ACC112 (cell line): ENCODE data around the gene URM1.
"Not testable (repeated sequence)": the region's sequence is repeated elsewhere in the genome, so short reads cannot be mapped to it uniquely, and the experiment has no call there.

Source experiments
- H2AFZ ChIP-seq: fragments of 200-600 bp; sonication (generic); one replicate; pipeline ENCODE4 v1.6.0; 2017; ENCODE audit warnings: antibody characterized with exemption, low read length; ENCODE audit not compliant: unreplicated experiment
- H3K27ac ChIP-seq: fragments of 200-600 bp; sonication (generic); 2 replicates; pipeline ENCODE4 v1.5.1; 2014; ENCODE audit warnings: low read depth, mild to moderate bottlenecking, antibody characterized with exemption, low read length, moderate library complexity
- H3K27me3 ChIP-seq: fragments of 200-600 bp; sonication (generic); 2 replicates; pipeline ENCODE4 v1.6.1; 2014; ENCODE audit warnings: mild to moderate bottlenecking, antibody characterized with exemption, low read length, moderate library complexity, mixed read lengths; ENCODE audit not compliant: insufficient read depth
- H3K36me3 ChIP-seq: fragments of 200-600 bp; sonication (generic); 2 replicates; pipeline ENCODE4 v1.6.1; 2016; ENCODE audit warnings: mild to moderate bottlenecking, antibody characterized with exemption, low read length, moderate library complexity, mixed read lengths; ENCODE audit not compliant: insufficient read depth
- H3K4me1 ChIP-seq: fragments of 200-600 bp; sonication (generic); one replicate; pipeline ENCODE4 v1.6.1; 2016; ENCODE audit warnings: low read length, mixed read lengths; ENCODE audit not compliant: insufficient read depth, unreplicated experiment, control insufficient read depth
- H3K4me3 ChIP-seq: fragments of 200-600 bp; sonication (generic); 2 replicates; pipeline ENCODE4 v1.5.1; 2014; ENCODE audit warnings: mild to moderate bottlenecking, low read depth, low read length
- H3K79me2 ChIP-seq: fragments of 200-600 bp; sonication (generic); one replicate; pipeline ENCODE4 v1.6.0; 2016; ENCODE audit warnings: low read length; ENCODE audit not compliant: control insufficient read depth, unreplicated experiment, insufficient read depth

The URM1 gene

DNA sequence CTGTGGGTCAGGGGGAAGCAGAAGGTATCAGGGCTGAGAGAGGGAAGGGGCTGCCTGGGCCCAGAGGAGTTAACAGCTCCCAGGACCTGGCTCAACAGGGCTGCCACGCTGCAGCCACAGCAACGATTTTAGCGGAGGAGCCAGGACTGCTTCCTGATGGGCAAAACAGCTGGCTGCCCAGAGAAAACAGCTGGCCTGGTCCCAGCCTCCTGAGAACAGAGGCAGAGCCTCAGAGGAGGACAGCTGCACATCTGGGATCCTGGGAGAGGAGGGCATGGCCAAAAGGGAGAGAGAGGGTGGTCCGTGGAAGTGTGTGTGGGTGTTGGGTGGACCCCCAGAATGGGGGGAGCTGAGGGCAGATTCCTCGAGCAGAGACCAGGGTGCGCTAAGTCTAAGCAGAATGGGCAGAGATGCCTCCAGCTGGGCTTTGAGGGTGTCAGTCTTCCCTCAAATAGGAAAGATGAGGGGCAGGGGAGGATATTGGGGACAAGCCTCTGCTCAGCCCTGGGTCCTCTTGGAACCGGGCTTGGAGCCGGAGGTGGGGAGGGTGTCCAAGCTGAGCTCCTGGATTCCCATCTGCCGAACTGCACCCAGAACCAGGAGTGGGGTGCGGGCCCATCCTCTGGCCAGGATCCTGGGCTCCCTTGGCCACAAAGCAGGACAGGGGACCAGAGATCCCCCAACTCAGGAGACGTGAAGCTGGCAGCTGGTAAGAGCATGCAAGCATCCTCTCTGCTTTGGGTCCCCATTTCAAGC lies 40.4 kb downstream of the URM1 start:
- Histone ChIP-seq H3K27ac (no peak overlapping the region), H3K4me1 (peaks cover 6% of the 10 kb centered on the region), H3K4me3 (no peak overlapping the region), H2AFZ (no peak overlapping the region), H3K36me3 (no peaks in the 10 kb centered on the region), H3K27me3 (peaks cover 17% of the 10 kb centered on the region; the same call in 1 of the 2 replicates), H3K79me2 (no peaks in the 10 kb centered on the region)

DNA sequence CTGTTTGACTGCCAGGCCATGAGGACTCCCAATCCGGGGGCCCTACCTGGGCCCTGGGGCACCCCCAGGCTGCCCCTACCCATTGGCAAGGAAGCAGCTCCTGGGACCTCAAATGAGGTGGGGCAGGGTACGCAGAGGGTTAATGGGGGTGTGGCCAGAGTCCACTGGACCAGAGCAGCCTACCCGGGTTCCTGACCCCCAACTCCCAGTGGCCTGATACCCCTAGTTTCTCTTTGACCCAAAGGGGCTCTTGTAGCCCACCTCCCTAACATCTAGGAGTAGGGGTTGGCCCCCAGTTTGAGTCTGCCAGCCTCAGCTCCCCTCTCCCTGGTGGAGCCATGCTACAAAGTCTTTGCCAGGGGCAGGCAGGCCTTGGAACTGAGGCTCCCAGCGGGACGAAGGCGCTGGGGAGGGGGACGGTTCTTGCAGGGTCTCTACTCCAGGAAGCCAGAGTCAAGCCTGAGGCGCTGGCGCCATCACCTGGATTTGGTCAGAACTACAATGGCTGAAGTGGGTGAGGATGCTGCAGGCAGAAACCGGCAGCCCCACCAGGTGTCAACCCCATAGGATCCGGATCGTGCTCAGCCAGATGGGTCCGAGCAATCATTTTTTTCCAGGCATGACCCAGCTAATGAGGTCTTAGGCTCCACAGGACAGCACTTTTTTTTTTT lies 41.1 kb downstream of the URM1 start:
- Histone ChIP-seq H3K4me1 (no peaks in the 10 kb centered on the region), H2AFZ (no peak overlapping the region), H3K4me3 (no peak overlapping the region), H3K27ac (no peak overlapping the region), H3K36me3 (no peaks in the 10 kb centered on the region), H3K79me2 (no peaks in the 10 kb centered on the region), H3K27me3 (peaks cover 17% of the 10 kb centered on the region; the same call in 1 of the 2 replicates)

DNA sequence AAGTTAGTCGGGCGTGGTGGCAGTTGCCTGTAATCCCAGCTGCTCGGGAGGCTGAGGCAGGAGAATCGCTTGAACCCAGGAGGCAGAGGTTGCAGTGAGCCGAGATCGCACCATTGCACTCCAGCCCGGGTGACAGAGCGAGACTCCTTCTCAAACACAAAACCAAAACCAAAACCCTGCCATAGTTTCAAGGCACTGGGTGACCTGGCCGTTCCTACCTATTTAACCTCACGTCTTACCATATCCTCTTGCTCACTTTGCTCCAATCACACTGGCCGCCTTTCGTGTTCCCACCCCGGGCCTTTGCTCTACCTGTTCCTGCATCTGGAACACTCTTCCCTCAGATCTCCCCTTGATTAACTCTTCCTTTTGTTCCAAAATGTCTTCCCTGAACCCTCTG lies 42.6 kb downstream of the URM1 start:
- H2AFZ ChIP-seq, H3K4me3 ChIP-seq, H3K36me3 ChIP-seq, H3K27ac ChIP-seq, H3K79me2 ChIP-seq, H3K4me1 ChIP-seq: not testable (repeated sequence)
- peaks cover 17% of the 10 kb centered on the region; the same call in 1 of the 2 replicates for H3K27me3 ChIP-seq

DNA sequence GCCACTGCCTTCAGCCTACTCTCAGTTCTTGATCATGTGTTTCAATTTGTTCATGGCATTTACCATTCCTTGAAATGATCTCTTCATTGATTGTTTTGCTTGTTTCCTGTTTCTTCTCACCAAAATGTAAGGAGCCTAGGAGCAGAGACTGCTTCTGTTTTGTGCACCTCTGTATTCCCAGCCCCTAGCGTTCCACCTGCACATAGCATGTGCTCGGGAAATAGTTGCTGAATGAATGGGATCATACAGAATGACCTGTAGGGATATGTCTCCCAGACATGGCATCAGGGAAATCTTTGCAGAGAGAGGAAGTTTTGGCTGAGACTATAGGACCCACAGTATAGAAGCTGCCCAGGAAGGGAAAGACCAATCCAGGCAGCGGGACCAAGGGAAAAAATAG lies 43.3 kb downstream of the URM1 start:
- Histone ChIP-seq H3K27ac (no peak overlapping the region), H3K79me2 (no peaks in the 10 kb centered on the region), H3K27me3 (peaks cover 17% of the 10 kb centered on the region; the same call in 1 of the 2 replicates), H3K36me3 (no peaks in the 10 kb centered on the region), H3K4me3 (no peak overlapping the region), H2AFZ (no peak overlapping the region), H3K4me1 (peaks cover 7% of the 10 kb centered on the region)

DNA sequence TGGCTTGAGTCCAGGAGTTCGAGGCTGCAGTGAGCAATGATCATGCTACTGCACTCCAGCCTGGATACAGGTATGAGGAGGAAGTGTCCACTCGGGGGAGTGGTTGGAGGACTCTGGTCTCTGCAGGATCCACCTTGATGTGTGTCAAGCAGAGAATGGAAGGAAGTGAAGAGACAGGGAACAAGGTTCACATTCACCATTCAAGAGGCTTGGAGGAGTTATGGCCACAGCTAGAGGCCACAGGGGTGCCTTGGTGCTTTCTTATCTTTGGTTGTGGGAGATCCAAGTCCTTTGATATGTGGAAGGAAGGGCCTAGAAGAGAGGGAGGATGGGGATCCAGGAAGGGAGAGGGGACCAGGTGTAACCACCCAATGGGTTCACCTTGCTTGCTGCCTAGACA lies 44.1 kb downstream of the URM1 start:
- H3K27me3 ChIP-seq, result peaks cover 17% of the 10 kb centered on the region; the same call in 1 of the 2 replicates
- H2AFZ ChIP-seq, result no peak overlapping the region
- H3K4me3 ChIP-seq, result no peak overlapping the region
- H3K4me1 ChIP-seq, result peaks cover 9% of the 10 kb centered on the region
- H3K79me2 ChIP-seq, result no peaks in the 10 kb centered on the region
- no peaks in the 10 kb centered on the region for H3K36me3 ChIP-seq
- H3K27ac ChIP-seq, result no peak overlapping the region

DNA sequence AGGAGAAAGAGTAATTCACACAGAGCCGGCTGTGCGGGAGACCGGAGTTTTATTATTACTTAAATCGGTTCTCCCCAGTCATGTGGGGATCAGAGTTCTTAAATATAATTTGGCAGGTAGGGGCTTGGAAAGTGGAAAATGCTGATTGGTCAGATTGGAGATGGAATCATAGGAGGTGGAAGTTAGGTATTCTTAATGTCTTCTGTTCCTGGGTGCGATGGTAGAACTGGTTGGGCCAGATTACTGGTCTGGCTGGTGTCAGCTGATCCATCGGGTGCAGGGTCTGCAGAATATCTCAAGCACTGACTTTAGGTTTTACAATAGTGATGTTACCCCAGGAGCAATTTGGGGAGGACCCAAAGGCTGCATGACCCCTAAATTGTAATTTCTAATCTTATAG lies 44.8 kb downstream of the URM1 start:
- no peak overlapping the region for H3K4me3 ChIP-seq
- no peak overlapping the region for H2AFZ ChIP-seq
- no peaks in the 10 kb centered on the region for H3K79me2 ChIP-seq
- H3K36me3 ChIP-seq, result no peaks in the 10 kb centered on the region
- peaks cover 17% of the 10 kb centered on the region; the same call in 1 of the 2 replicates for H3K27me3 ChIP-seq
- peaks cover 9% of the 10 kb centered on the region for H3K4me1 ChIP-seq
- H3K27ac ChIP-seq, result no peak overlapping the region

DNA sequence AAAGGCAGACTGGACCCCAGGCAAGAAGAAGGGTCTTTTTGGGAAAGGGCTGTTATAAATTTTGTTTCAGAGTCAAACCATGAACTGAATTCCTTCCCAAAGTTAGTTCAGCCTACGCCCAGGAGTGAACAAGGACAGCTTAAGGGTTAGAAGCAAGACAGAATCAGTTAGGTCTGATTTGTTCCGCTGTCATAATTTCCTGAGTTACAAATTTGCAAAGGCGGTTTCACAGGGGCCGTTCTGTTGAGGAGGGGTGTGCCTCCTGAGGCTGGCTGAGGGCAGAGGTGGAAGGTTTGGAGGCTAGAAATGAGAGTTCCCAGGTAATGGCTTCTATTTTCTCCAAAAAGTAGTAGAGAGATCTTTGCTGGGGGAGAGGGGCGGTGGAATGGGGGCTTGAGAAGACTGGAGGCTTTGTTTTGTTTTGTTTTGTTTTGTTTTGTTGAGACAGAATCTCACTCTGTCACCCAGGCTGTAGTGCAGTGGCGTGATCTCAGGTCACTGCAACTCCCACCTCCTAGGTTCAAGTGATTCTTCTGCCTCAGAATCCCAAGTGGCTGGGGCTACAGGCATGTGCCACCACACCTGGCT lies 45.4 kb downstream of the URM1 start:
- no peak overlapping the region for H3K4me3 ChIP-seq
- no peak overlapping the region for H3K27ac ChIP-seq
- peaks cover 9% of the 10 kb centered on the region for H3K4me1 ChIP-seq
- no peak overlapping the region for H2AFZ ChIP-seq
- H3K36me3 ChIP-seq, result no peaks in the 10 kb centered on the region
- H3K79me2 ChIP-seq, result no peaks in the 10 kb centered on the region
- H3K27me3 ChIP-seq, result peaks cover 17% of the 10 kb centered on the region; the same call in 1 of the 2 replicates

DNA sequence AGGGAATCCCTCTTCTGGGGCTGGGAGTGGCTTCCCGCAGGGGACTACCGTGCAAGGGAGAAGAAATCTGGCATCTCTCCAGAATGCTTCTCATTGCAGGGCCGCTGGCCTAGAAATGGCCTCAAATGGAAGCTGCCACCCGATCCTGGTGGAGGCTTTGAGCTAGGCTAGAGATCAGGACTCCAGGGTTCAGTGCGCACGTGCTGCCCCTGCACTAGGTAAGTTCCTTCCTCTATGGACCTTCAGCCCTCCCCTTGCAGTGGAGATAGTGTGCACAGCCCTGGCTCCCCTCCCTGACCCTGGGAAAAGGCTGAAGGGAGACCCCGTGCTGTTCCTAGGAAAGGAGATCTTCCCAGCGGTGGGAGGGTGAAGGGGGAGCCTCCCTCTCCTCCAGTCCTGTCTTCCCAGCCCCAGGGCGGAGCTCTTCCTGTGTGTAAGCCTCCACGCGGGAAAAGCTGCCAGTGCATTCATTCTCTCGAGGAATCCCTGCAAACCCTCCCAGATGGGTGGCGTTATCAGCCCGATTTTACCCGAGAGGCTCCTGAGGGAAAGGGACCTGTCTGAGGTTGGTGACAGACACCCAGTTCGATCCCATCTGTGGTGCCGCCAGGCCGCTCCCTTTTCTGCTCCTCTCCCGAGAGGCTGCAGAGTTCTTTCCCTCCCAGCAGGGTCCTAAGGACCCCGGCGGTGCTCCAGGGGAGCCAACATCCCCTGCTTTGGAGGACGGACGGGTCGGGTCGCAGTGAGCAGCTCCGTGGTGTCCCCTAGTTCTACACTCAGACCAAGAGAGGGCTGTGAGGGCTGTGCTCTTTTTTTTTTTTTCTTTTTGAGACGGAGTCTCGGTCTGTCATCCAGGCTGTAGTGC lies 48.1 kb downstream of the URM1 start:
- H3K79me2 ChIP-seq, result peaks cover 5% of the 10 kb centered on the region
- peak overlapping the region; percentile 70 for H2AFZ ChIP-seq
- H3K36me3 ChIP-seq, result peaks cover 4% of the 10 kb centered on the region; the same call in 1 of the 2 replicates
- peaks cover 12% of the 10 kb centered on the region for H3K4me1 ChIP-seq
- peak overlapping the region; percentile 79 for H3K4me3 ChIP-seq
- H3K27ac ChIP-seq, result no peak overlapping the region
- peaks cover 16% of the 10 kb centered on the region; the same call in 1 of the 2 replicates for H3K27me3 ChIP-seq

DNA sequence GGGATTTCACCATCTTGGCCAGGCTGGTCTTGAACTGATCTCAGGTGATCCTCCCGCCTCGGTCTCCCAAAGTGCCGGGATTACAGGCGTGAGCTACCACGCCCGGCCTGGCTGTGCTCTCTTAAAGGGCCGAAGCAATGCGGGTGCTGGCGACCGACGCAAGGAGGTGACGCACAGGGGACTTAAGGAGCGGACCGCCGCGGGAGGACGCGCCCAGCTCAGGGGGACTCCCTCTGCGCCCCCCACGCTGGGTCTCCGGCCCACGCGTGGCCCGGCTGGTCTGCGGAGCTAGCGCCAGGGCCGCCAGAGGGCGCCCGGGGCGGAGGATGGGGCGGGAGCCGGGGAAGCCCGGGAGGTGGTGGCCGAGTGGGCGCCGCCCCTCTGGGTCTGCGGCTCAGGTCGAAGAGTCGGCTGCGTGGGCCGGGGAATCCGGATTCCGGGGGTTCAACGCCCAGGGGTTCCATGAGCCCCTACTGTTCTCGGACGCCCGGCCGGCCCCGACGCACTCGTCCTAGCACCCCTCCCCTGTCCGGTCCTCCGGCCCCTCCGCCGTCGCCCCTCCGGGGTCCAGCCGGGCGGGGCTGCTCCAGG lies 49.0 kb downstream of the URM1 start:
- H3K4me1 ChIP-seq, result peaks cover 12% of the 10 kb centered on the region
- H2AFZ ChIP-seq, result peak overlapping the region; percentile 43
- H3K79me2 ChIP-seq, result peaks cover 5% of the 10 kb centered on the region
- peaks cover 8% of the 10 kb centered on the region; the same call in 1 of the 2 replicates for H3K27me3 ChIP-seq
- H3K27ac ChIP-seq, result 0 out of 2 replicates have a peak overlapping the region, but pooled peaks have one; percentile 19
- peak overlapping the region; percentile 79 for H3K4me3 ChIP-seq
- peaks cover 7% of the 10 kb centered on the region; the same call in 1 of the 2 replicates for H3K36me3 ChIP-seq
